DMS 273 (cell line): Measurements from ENCODE around the gene MGST1.

Experiments
- DNase-seq: peaks from one replicate; lab custom pipeline; 2025; ENCODE audit not compliant: unreplicated experiment; lab: John Stamatoyannopoulos, UW

MGST1 gene

GRCh38 chr12:16347391-16348298 is at the start of gene MGST1:
TSS of gene MGST1 (plus strand) at chr12:16347645. CDS start at chr12:16354253, 6,608 bp downstream.
- peak; percentile 69 for DNase-seq

GRCh38 chr12:16299403-16299802 is 48.0 kb upstream of the MGST1 start:
- no peak for DNase-seq

GRCh38 chr12:16300122-16300521 is 47.3 kb upstream of the MGST1 start:
- DNase-seq = no peak

GRCh38 chr12:16300736-16301135 is 46.7 kb upstream of the MGST1 start:
- no peak for DNase-seq

- DNase-seq = no peak
Observed at GRCh38 chr12:16303939-16304338, 43.5 kb upstream of the MGST1 start.

- DNase-seq = peak; percentile 79
Observed at GRCh38 chr12:16307856-16308475, 39.5 kb upstream of the MGST1 start.

GRCh38 chr12:16310934-16311333 is 36.5 kb upstream of the MGST1 start:
- no peak for DNase-seq

- no peak for DNase-seq
Observed at GRCh38 chr12:16323010-16323409, 24.4 kb upstream of the MGST1 start.

GRCh38 chr12:16323638-16324037 is 23.8 kb upstream of the MGST1 start:
- DNase-seq = no peak

GRCh38 chr12:16324272-16324671 is 23.2 kb upstream of the MGST1 start:
- DNase-seq = no peak

GRCh38 chr12:16324772-16325171 is 22.7 kb upstream of the MGST1 start:
- no peak for DNase-seq

GRCh38 chr12:16325426-16325825 is 22.0 kb upstream of the MGST1 start:
- peak; percentile 70 for DNase-seq

GRCh38 chr12:16327963-16328362 is 19.5 kb upstream of the MGST1 start:
- DNase-seq = no peak

- DNase-seq = no peak
Observed at GRCh38 chr12:16329594-16329993, 17.9 kb upstream of the MGST1 start.

GRCh38 chr12:16330560-16330959 is 16.9 kb upstream of the MGST1 start:
- no peak for DNase-seq

- no peak for DNase-seq
Observed at GRCh38 chr12:16331998-16332397, 15.4 kb upstream of the MGST1 start.

GRCh38 chr12:16335838-16336237 is 11.6 kb upstream of the MGST1 start:
- DNase-seq = no peak

GRCh38 chr12:16344269-16344668 is 3.2 kb upstream of the MGST1 start:
- no peak for DNase-seq

GRCh38 chr12:16345105-16345504 is 2.3 kb upstream of the MGST1 start:
- no peak for DNase-seq

- no peak for DNase-seq
Observed at GRCh38 chr12:16346958-16347357, 487 bp upstream of the MGST1 start.

GRCh38 chr12:16348435-16349130 is 1.1 kb downstream of the MGST1 start:
- DNase-seq = no peak

GRCh38 chr12:16349131-16349460 is 1.7 kb downstream of the MGST1 start:
- DNase-seq = no peak
